Gastrocnemius medialis (tissue), 4 donors: Measurements from ENCODE around the gene FANCC.

Experiments used
- CTCF ChIP-seq, 5 experiments: fragments of 450-650 bp in 3 of 5; fragments of 200-600 bp in 2 of 5; sonication (generic) in 2 of 5; IDR thresholded peaks in 4 of 5; conservative IDR thresholded peaks in 1 of 5; 1 replicate in 4 of 5; 2 replicates in 1 of 5; pipeline ENCODE4 v1.5.1; 2016 to 2019; ENCODE audit warnings: antibody characterized with exemption in 5 of 5, mild to moderate bottlenecking in 3 of 5, moderate library complexity in 3 of 5
- POLR2A ChIP-seq, 2 donors: fragments of 450-650 bp; IDR thresholded peaks; one replicate each; pipeline ENCODE4 v1.6.1; 2017; ENCODE audit warnings: antibody characterized with exemption in 2 of 2, mild to moderate bottlenecking in 2 of 2, moderate library complexity in 2 of 2

GRCh38 chr9:95055851-95056551 is 261.5 kb downstream of the FANCC start:
- TF ChIP-seq CTCF (IDR thresholded peaks at IDR 0.05 in 4 of 5, conservative IDR thresholded peaks at IDR 0.05 in 1 of 5) (no peak), POLR2A (IDR thresholded peaks at IDR 0.05) (peak; percentile 24 to 26)
